Vagina (tissue), 2 donors: ENCODE results near the gene NRG3. TPM values are rescaled to one million over a fixed set of nuclear protein-coding genes. Genes with fewer than 3 reads are reported as not detected.

ENCODE experiments used
- DNase-seq, 2 donors: peaks; one replicate each; pipeline ENCODE4 v3.0.0-alpha.2; 2017; ENCODE audit errors: extremely low spot score in 2 of 2
- H3K27ac ChIP-seq: fragments of 200-600 bp; sonication (generic); one replicate; pipeline ENCODE4 v1.5.1; 2019
- H3K27me3 ChIP-seq: fragments of 200-600 bp; sonication (generic); one replicate; pipeline ENCODE4 v1.5.1; 2019
- H3K36me3 ChIP-seq, 2 donors: fragments of 200-600 bp; sonication (generic); one replicate each; pipeline ENCODE4 v1.5.1; 2017 to 2019
- H3K4me1 ChIP-seq: fragments of 200-600 bp; sonication (generic); one replicate; pipeline ENCODE4 v1.5.1; 2019
- H3K4me3 ChIP-seq, 2 donors: fragments of 200-600 bp; sonication (generic); 1 replicate in 1 of 2; 2 replicates in 1 of 2; pipeline ENCODE4 v1.5.1; 2016 to 2019
- H3K9me3 ChIP-seq: fragments of 200-600 bp; sonication (generic); one replicate; pipeline ENCODE4 v1.5.1; 2019
- POLR2A ChIP-seq, 2 donors: fragments of 450-650 bp; IDR thresholded peaks; one replicate each; pipeline ENCODE4 v1.6.1; 2017; ENCODE audit warnings: antibody characterized with exemption in 2 of 2, mild to moderate bottlenecking in 2 of 2, moderate library complexity in 2 of 2
- POLR2AphosphoS5 ChIP-seq, 2 donors: sonication (generic); formaldehyde crosslinking; IDR thresholded peaks; one replicate each; pipeline ENCODE4 v1.9.0; 2017; ENCODE audit warnings: antibody characterized with exemption in 2 of 2, mild to moderate bottlenecking in 2 of 2, low read depth in 1 of 2; ENCODE audit not compliant: insufficient read depth in 1 of 2
- intact Hi-C: fragments of 100-400 bp; cut with DNase I; formaldehyde crosslinking; loops from one replicate; pipeline ENCODE4 v1.15.1; 2023
- total RNA-seq: library from RNA; depleted of rRNA; stranded (reverse); fragments of >200 nt; gene quantifications from one replicate; pipeline ENCODE4 v1.2.3, GENCODE V29; 2016
- TF ChIP-seq, protein P1 (sequence below), 3 experiments: fragments of 450-650 bp in 2 of 3; fragments of 200-600 bp in 1 of 3; sonication (generic) in 1 of 3; IDR thresholded peaks; one replicate each; pipeline ENCODE4 v1.5.1; 2017 to 2019; ENCODE audit warnings: antibody characterized with exemption in 3 of 3, mild to moderate bottlenecking in 2 of 3, moderate library complexity in 2 of 3

NRG3 gene
- total RNA-seq, 1 donor from 2014 or later = not detected

DNA sequence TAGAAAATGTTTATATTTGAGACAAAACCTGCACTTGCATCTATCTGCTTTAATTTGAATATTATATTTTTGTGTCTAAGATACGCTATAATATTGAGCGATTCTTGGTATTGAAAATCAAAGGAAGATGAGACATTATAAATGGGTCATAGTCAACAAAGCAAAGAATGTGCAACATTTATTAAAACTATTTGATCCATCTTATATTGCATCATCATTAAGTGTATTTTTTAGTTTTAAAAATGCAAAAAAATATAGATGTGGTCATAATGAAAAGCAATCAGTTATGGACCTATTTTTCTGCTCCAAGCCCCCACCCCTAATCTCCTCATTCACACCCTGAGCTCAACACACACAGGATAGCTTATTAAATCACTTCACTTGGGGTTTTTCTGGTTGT, 847.3 kb downstream of the NRG3 start:
- no peak for DNase-seq
- no peak overlapping the region for H3K4me3 ChIP-seq
- no peaks in the 10 kb centered on the region for H3K36me3 ChIP-seq
- H3K27ac ChIP-seq = no peak overlapping the region
- TF ChIP-seq POLR2AphosphoS5 (IDR thresholded peaks at IDR 0.05; ENCODE audit: insufficient read depth in 1 of 2, low read depth in 1 of 2) = no peak
- no peaks in the 10 kb centered on the region for H3K9me3 ChIP-seq
- intact Hi-C loops = no loop called here
- H3K4me1 ChIP-seq = no peaks in the 10 kb centered on the region
- H3K27me3 ChIP-seq = no peaks in the 10 kb centered on the region

DNA sequence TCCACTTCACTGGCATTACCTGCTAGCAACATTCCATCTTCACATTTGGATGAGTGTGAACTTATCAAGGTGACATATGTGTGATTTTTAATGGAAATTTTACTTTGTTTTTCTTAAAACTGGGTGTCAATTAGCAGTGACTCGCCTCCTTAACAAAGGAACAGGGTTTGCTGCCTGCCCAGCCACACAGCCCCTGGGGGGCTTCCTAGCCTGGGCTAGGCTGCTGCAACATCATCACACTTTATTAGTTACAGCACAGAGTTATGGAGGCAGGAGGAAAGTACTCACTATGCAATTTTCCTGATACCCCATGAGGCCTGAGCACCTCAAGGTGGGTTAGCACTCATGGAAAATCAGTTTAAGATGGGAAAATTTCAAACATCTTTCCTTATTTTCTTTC, 861.3 kb downstream of the NRG3 start:
- no peak overlapping the region for H3K27ac ChIP-seq
- TF ChIP-seq POLR2AphosphoS5 (IDR thresholded peaks at IDR 0.05; ENCODE audit: insufficient read depth in 1 of 2, low read depth in 1 of 2) (no peak), POLR2A (IDR thresholded peaks at IDR 0.05) (no peak)
- TF ChIP-seq, protein P1, sequence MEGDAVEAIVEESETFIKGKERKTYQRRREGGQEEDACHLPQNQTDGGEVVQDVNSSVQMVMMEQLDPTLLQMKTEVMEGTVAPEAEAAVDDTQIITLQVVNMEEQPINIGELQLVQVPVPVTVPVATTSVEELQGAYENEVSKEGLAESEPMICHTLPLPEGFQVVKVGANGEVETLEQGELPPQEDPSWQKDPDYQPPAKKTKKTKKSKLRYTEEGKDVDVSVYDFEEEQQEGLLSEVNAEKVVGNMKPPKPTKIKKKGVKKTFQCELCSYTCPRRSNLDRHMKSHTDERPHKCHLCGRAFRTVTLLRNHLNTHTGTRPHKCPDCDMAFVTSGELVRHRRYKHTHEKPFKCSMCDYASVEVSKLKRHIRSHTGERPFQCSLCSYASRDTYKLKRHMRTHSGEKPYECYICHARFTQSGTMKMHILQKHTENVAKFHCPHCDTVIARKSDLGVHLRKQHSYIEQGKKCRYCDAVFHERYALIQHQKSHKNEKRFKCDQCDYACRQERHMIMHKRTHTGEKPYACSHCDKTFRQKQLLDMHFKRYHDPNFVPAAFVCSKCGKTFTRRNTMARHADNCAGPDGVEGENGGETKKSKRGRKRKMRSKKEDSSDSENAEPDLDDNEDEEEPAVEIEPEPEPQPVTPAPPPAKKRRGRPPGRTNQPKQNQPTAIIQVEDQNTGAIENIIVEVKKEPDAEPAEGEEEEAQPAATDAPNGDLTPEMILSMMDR (IDR thresholded peaks at IDR 0.05) = no peak
- no peak for DNase-seq
- no peaks in the 10 kb centered on the region for H3K4me1 ChIP-seq
- intact Hi-C loops = no loop called here
- H3K36me3 ChIP-seq = no peaks in the 10 kb centered on the region
- no peaks in the 10 kb centered on the region for H3K27me3 ChIP-seq
- H3K4me3 ChIP-seq = no peak overlapping the region
- no peaks in the 10 kb centered on the region for H3K9me3 ChIP-seq

DNA sequence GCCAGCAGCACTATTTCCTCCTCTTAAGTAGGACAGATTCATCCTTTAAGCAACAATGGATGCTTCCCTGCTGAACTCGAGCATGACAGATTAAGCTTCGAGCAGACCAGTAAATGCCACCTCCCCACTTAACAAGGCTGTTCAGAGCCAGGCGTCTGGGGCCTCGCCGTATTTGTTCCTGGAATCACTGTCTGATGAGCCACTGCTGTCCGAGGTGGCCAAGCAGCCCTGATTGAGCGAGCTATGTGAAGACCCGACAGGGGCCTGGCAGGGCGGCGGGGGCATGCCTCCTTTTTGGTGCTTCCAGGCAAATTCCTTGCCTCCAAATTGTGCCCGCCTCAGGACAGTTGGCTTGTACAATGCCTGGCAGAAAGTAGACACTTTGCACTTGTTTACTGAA, 862.6 kb downstream of the NRG3 start:
- TF ChIP-seq POLR2AphosphoS5 (IDR thresholded peaks at IDR 0.05; ENCODE audit: insufficient read depth in 1 of 2, low read depth in 1 of 2) = no peak
- TF ChIP-seq, protein P1 (IDR thresholded peaks at IDR 0.05) = no peak
- Histone ChIP-seq H3K9me3 (no peaks in the 10 kb centered on the region), H3K27me3 (no peaks in the 10 kb centered on the region), H3K4me1 (no peaks in the 10 kb centered on the region), H3K4me3 (no peak overlapping the region), H3K27ac (no peak overlapping the region), H3K36me3 (no peaks in the 10 kb centered on the region)
- intact Hi-C loops = no loop called here
- no peak for DNase-seq

DNA sequence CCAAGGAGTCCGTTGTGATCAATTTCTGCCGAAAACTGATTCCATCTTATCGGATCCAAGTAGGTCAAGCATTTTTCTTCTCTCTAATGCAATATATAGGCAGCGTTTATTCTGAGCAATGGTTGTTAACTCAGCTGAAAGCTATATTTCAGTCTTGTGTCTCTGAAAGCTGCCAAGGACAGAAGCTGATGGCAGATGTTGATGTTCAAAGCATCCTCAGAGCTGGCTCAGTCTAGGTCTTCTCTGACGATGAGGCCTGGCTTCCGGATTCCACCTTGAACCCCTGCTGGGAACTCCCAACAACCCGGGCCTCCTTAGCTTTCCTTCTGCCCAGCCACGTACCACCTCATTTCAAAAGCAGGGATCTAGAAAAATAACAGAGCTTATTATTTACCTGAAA, 863.6 kb downstream of the NRG3 start:
- TF ChIP-seq, protein P1 (IDR thresholded peaks at IDR 0.05) = no peak
- TF ChIP-seq POLR2AphosphoS5 (IDR thresholded peaks at IDR 0.05; ENCODE audit: insufficient read depth in 1 of 2, low read depth in 1 of 2) (no peak), POLR2A (IDR thresholded peaks at IDR 0.05) (no peak)
- H3K9me3 ChIP-seq = no peaks in the 10 kb centered on the region
- H3K36me3 ChIP-seq = no peaks in the 10 kb centered on the region
- intact Hi-C loops = no loop called here
- H3K27ac ChIP-seq = no peak overlapping the region
- no peaks in the 10 kb centered on the region for H3K27me3 ChIP-seq
- no peak overlapping the region for H3K4me3 ChIP-seq
- DNase-seq = no peak
- no peaks in the 10 kb centered on the region for H3K4me1 ChIP-seq

DNA sequence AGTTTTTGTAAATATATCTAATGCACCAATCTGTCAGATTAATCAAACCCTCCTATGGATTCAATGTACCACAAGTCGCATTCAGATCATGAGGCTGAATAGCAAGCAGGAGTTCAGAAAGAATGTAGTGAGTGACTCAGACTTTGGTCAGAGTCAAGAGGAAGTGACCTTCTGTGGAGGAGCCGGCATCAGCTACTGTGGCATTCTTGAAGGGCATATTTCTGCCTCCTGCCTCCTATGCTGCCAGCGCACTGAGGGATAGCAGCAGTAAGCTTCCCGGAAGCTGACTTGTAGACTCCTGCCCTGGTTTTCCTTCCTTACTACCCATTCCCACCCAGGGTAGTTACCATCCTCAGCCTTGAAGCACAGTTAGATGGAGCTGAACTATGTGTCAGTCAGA, 867.5 kb downstream of the NRG3 start:
- DNase-seq = no peak
- H3K4me3 ChIP-seq = no peak overlapping the region
- TF ChIP-seq POLR2AphosphoS5 (IDR thresholded peaks at IDR 0.05; ENCODE audit: insufficient read depth in 1 of 2, low read depth in 1 of 2) (no peak), POLR2A (IDR thresholded peaks at IDR 0.05) (no peak)
- TF ChIP-seq, protein P1 (IDR thresholded peaks at IDR 0.05) = no peak
- H3K9me3 ChIP-seq = no peaks in the 10 kb centered on the region
- H3K4me1 ChIP-seq = no peaks in the 10 kb centered on the region
- H3K27me3 ChIP-seq = no peaks in the 10 kb centered on the region
- intact Hi-C loops = no loop called here
- no peak overlapping the region for H3K27ac ChIP-seq
- no peaks in the 10 kb centered on the region for H3K36me3 ChIP-seq

DNA sequence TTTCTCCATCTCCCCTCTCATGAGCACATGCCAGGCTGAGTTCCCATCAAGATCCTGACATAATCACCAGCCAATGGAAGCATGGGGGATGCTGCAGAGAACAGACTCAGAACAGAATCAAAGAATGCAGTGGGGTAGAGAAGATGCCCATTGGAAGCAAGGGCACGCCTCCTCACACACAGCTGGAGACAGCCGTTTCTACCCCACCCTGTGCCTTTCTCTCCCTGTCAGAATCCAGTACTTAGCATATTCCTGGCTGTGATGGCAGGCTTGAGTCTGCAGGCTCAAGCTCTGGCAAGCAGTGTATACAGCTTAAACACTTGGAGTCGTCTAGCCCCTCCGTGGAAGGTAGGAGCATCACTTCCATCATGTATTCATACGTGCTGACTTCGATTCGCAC, 867.9 kb downstream of the NRG3 start:
- Histone ChIP-seq H3K27ac (no peak overlapping the region), H3K36me3 (no peaks in the 10 kb centered on the region), H3K27me3 (no peaks in the 10 kb centered on the region), H3K9me3 (no peaks in the 10 kb centered on the region), H3K4me1 (no peaks in the 10 kb centered on the region), H3K4me3 (no peak overlapping the region)
- DNase-seq = no peak
- intact Hi-C loops = no loop called here
- TF ChIP-seq, protein P1 (IDR thresholded peaks at IDR 0.05) = no peak
- no peak for TF ChIP-seq POLR2AphosphoS5 (IDR thresholded peaks at IDR 0.05; ENCODE audit: insufficient read depth in 1 of 2, low read depth in 1 of 2)
- TF ChIP-seq POLR2A (IDR thresholded peaks at IDR 0.05) = no peak
